GDM1 (cell line): ENCODE results near the gene DYDC1.
"Not testable (repeated sequence)": the region's sequence is repeated elsewhere in the genome, so short reads cannot be mapped to it uniquely, and the experiment has no call there.

Experiments used
- DNase-seq: peaks from one replicate; lab custom pipeline; 2025; lab: John Stamatoyannopoulos, UW

Gene DYDC1

GRCh38 chr10:80356563-80356988 lies at the start of gene DYDC1, which contains the start of gene DYDC2:
DYDC1 (minus strand) TSS chr10:80356755; CDS start chr10:80352601, 4,154 bp downstream.
DYDC2 (plus strand) TSS chr10:80356781; CDS start chr10:80362444, 5,663 bp downstream.
- DNase-seq: no peak

GRCh38 chr10:80406204-80406603 lies 49.6 kb upstream of the DYDC1 start:
- DNase-seq: no peak

- DNase-seq: no peak
Observed at GRCh38 chr10:80405626-80406025, 49.1 kb upstream of the DYDC1 start.

GRCh38 chr10:80405035-80405434 lies 48.5 kb upstream of the DYDC1 start:
- no peak for DNase-seq

- no peak for DNase-seq
Observed at GRCh38 chr10:80400136-80400804, 43.7 kb upstream of the DYDC1 start.

- no peak for DNase-seq
Observed at GRCh38 chr10:80397014-80397413, 40.5 kb upstream of the DYDC1 start.

GRCh38 chr10:80394358-80394916 lies 37.9 kb upstream of the DYDC1 start:
- no peak for DNase-seq

- no peak for DNase-seq
Observed at GRCh38 chr10:80392250-80392649, 35.7 kb upstream of the DYDC1 start.

- no peak for DNase-seq
Observed at GRCh38 chr10:80390740-80391139, 34.2 kb upstream of the DYDC1 start.

GRCh38 chr10:80382989-80383388 lies 26.4 kb upstream of the DYDC1 start:
- DNase-seq: no peak

GRCh38 chr10:80380185-80380584 lies 23.6 kb upstream of the DYDC1 start:
- DNase-seq: no peak

GRCh38 chr10:80379701-80380100 lies 23.1 kb upstream of the DYDC1 start:
- no peak for DNase-seq

GRCh38 chr10:80373502-80373901 lies 16.9 kb upstream of the DYDC1 start:
- DNase-seq: no peak

- DNase-seq: no peak
Observed at GRCh38 chr10:80372675-80373074, 16.1 kb upstream of the DYDC1 start.

- DNase-seq: no peak
Observed at GRCh38 chr10:80371467-80371866, 14.9 kb upstream of the DYDC1 start.

- DNase-seq: no peak
Observed at GRCh38 chr10:80365510-80365909, 9.0 kb upstream of the DYDC1 start.

GRCh38 chr10:80359644-80360043 lies 3.1 kb upstream of the DYDC1 start:
- DNase-seq: no peak

- DNase-seq: not testable (repeated sequence)
Observed at GRCh38 chr10:80358925-80359324, 2.4 kb upstream of the DYDC1 start.

GRCh38 chr10:80357851-80358125 lies 1.2 kb upstream of the DYDC1 start:
- DNase-seq: no peak

- no peak for DNase-seq
Observed at GRCh38 chr10:80356989-80357850, 665 bp upstream of the DYDC1 start.

GRCh38 chr10:80351220-80351619 lies 5.3 kb downstream of the DYDC1 start:
- no peak for DNase-seq

GRCh38 chr10:80350251-80350650 lies 6.3 kb downstream of the DYDC1 start:
- DNase-seq: no peak

GRCh38 chr10:80344912-80345311 lies 11.6 kb downstream of the DYDC1 start:
- no peak for DNase-seq
